Activated T-cell treated with anti-CD3 and anti-CD28 coated beads, Interleukin-2, amount 50 U/mL, for 4 hours (primary cell): Measurements from ENCODE around the gene LIMA1. TPM values are rescaled to one million over a fixed set of nuclear protein-coding genes. Genes with fewer than 3 reads are reported as not detected.
"Not testable (repeated sequence)": the region's sequence is repeated elsewhere in the genome, so short reads cannot be mapped to it uniquely, and the experiment has no call there.

Experiments
- ATAC-seq, 2 donors: fragments of 200-7000 bp; cut with Tn5 transposase; one replicate each; pipeline ENCODE4 v1.10.0; 2021
- DNase-seq: peaks from one replicate; pipeline ENCODE4 v3.0.0-alpha.2; 2020
- H3K27me3 Mint-ChIP-seq: one replicate; pipeline ENCODE4 v1.8.0; 2021; ENCODE audit warnings: low read depth, mixed read lengths
- H3K36me3 Mint-ChIP-seq: one replicate; pipeline ENCODE4 v1.8.0; 2022; ENCODE audit warnings: mixed read lengths; ENCODE audit not compliant: insufficient read depth
- H3K4me1 Mint-ChIP-seq: one replicate; pipeline ENCODE4 v1.8.0; 2021; ENCODE audit warnings: low read depth, mixed read lengths
- H3K4me3 Mint-ChIP-seq: one replicate; pipeline ENCODE4 v1.8.0; 2021; ENCODE audit warnings: mild to moderate bottlenecking, moderate library complexity, mixed read lengths
- H3K9me3 Mint-ChIP-seq: one replicate; pipeline ENCODE4 v1.8.0; 2021; ENCODE audit warnings: mixed read lengths
- total RNA-seq, 3 donors: library from RNA; stranded (reverse); gene quantifications; one replicate each; pipeline ENCODE4 v1.2.1, GENCODE V29; 2021

Gene LIMA1
- total RNA-seq, 3 donors from 2014 or later, result 31.6 to 56.4 (median 48.9) TPM

DNA sequence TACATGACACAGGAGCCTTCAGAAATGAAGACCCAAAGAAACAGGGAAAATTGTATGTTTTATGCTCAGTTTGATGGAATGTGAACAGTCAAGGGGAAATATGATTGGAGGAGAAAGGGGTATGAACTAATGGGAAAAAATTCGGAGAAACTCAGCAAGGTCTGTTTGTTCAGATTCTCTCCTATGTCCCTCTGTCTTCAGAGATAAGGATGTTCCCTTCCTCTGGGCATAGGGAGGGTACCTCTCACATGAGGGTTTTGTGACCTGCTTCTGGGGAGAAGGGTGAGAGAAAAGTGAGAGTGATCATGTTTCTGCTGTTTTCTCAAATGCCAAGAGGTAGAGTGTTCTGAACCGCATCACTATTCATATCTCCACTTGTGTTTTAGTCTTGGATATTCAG lies 26.6 kb upstream of the LIMA1 start:
- Mint-ChIP-seq H3K4me1 (no peaks in the 10 kb centered on the region), H3K9me3 (no peaks in the 10 kb centered on the region), H3K4me3 (no peak overlapping the region), H3K36me3 (no peaks in the 10 kb centered on the region), H3K27me3 (no peaks in the 10 kb centered on the region)
- no peak for DNase-seq
- no peak for ATAC-seq

DNA sequence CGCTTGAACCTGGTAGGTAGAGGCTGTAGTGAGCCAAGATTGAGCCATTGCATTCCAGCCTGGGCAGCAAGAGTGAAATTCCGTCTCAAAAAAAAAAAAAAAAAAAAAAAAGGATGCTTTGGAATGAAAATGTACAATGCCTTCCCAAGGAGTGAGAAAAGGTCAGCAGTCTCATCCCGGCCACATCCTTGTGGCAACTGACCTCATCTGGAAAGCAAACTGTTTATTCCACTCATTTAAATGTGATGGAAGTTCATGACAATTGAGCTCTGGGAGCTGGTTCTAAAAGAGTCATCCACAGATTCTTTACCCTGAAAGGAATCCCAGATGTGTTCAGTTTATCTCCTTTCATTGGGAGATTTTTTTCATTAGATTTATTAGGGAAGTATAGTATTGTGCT lies 19.4 kb upstream of the LIMA1 start:
- Mint-ChIP-seq H3K4me1 (no peaks in the 10 kb centered on the region), H3K36me3 (peaks cover 6% of the 10 kb centered on the region), H3K9me3 (no peaks in the 10 kb centered on the region), H3K27me3 (no peaks in the 10 kb centered on the region), H3K4me3 (no peak overlapping the region)
- ATAC-seq, result no peak
- no peak for DNase-seq

DNA sequence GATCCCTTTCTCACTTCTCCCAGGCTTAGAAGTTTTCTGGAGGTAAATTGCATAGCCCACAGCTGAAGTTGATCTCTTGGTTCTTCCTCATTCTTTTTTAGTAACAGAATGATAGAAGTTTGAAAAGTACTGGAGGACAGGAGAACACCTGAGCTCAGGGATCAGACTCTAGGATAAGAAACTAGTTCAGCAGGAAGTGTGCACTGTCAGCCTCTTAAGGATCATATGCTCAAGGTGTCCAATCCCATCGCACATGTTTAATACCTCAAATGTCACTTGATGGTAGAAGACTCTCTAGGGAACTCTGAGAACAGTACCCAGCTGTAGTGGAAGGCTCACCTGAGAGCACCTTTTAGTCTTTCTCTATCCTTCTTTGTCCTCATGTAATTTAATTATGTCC lies 14.7 kb upstream of the LIMA1 start:
- ATAC-seq, result no peak
- peaks cover 7% of the 10 kb centered on the region for H3K36me3 Mint-ChIP-seq
- no peaks in the 10 kb centered on the region for H3K4me1 Mint-ChIP-seq
- H3K27me3 Mint-ChIP-seq, result no peaks in the 10 kb centered on the region
- no peaks in the 10 kb centered on the region for H3K9me3 Mint-ChIP-seq
- no peak for DNase-seq
- no peak overlapping the region for H3K4me3 Mint-ChIP-seq

DNA sequence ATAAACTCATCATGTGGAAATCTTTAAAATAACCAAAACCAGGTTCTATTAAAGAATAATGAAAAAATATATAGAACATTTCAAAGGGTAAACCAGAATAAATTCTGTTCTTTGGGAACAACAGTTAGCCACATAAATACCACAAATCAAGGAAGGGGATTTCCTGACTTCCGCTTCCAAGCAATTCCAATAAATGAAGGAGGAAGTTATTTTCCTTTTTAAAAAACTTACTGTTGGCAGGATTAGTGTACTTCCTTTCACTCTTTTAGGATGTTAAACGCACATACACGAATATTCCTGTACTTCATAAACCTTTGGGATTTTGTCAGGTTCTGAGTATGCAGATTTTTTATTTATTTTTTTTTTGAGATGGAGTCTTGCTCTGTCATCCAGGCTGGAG lies 13.7 kb upstream of the LIMA1 start:
- no peaks in the 10 kb centered on the region for H3K4me1 Mint-ChIP-seq
- ATAC-seq (no peak), DNase-seq (no peak)
- H3K9me3 Mint-ChIP-seq, result no peaks in the 10 kb centered on the region
- peaks cover 9% of the 10 kb centered on the region for H3K36me3 Mint-ChIP-seq
- no peak overlapping the region for H3K4me3 Mint-ChIP-seq
- H3K27me3 Mint-ChIP-seq, result no peaks in the 10 kb centered on the region

DNA sequence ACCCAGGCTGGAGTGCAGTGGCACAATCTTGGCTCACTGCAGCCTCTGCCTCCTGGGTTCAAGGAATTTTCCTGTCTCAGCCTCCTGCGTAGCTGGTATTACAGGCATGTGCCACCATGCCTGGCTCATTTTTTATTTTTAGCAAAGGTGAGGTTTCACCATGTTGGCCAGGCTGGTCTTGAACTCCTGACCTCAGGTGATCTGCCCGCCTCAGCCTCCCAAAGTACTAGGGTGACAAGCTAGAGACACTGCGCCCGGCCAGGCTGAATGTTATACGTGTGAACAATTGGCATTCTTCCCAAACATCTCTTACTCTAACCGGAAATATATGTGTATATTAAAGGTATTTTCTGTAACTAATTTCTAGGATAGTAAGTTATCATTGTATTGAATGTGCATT lies 13.2 kb upstream of the LIMA1 start:
- ATAC-seq, result no peak
- Mint-ChIP-seq H3K4me1 (no peaks in the 10 kb centered on the region), H3K9me3 (peaks cover 2% of the 10 kb centered on the region), H3K27me3 (no peaks in the 10 kb centered on the region), H3K36me3 (peaks cover 11% of the 10 kb centered on the region), H3K4me3 (no peak overlapping the region)
- DNase-seq, result no peak

DNA sequence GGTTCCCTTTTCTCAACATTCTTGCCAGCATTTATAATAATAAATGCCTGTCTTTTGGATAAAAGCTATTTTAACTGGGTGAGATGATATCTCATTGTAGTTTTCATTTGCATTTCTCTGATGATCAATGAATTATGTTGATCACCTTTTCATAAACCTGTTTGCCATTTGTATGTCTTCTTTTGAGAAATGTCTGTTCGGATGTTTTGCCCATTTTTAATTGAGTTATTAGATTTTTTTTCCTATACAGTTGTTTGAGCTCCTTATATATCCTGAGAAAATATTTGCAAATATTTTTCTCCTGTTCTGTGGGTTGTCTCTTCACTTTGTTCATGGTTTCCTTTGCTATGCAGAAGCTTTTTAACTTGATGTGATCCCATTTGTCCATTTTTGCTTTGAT lies 8.1 kb upstream of the LIMA1 start:
- Mint-ChIP-seq H3K4me1 (no peaks in the 10 kb centered on the region), H3K36me3 (peaks cover 14% of the 10 kb centered on the region), H3K27me3 (no peaks in the 10 kb centered on the region), H3K9me3 (peaks cover 3% of the 10 kb centered on the region), H3K4me3 (no peak overlapping the region)
- ATAC-seq (no peak), DNase-seq (no peak)

DNA sequence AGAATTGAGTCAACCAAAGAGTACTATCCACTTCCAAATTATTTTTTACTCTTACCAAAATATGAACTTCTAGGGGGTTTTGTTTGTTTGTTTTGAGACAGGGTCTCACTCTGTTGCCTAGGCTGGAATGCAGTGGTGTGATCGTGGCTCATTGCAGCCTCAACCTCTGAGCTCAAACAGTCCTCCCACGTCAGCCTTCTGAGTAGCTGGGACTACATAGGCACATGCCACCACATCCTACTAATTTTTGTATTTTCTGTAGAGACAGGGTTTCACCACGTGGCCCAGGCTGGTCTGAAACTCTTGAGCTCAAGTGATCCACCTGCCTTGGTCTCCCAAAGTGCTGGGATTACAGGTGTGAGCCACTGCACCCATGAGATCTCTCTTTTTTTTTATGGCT lies 7.4 kb upstream of the LIMA1 start:
- H3K36me3 Mint-ChIP-seq, result peaks cover 14% of the 10 kb centered on the region
- ATAC-seq, H3K9me3 Mint-ChIP-seq, DNase-seq, H3K4me3 Mint-ChIP-seq, H3K27me3 Mint-ChIP-seq, H3K4me1 Mint-ChIP-seq: not testable (repeated sequence)

DNA sequence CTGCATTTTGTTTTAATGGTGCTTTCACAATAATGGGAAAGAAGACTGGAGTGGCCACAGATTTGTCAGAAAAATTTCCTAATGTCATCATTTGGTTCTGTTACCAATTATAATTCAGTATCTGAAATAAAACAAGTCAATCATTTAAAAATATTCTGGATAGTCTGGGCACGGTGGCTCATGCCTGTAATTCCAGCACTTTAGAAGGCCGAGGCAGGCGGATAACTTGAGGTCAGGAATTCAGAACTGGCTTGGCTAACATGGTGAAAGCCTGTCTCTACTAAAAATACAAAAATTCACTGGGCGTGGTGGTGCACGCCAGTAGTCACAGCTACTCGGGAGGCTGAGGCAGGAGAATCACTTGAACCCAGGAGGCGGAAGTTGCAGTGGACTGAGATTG lies 4.0 kb upstream of the LIMA1 start:
- Mint-ChIP-seq H3K9me3 (peaks cover 3% of the 10 kb centered on the region), H3K4me3 (no peak overlapping the region)

DNA sequence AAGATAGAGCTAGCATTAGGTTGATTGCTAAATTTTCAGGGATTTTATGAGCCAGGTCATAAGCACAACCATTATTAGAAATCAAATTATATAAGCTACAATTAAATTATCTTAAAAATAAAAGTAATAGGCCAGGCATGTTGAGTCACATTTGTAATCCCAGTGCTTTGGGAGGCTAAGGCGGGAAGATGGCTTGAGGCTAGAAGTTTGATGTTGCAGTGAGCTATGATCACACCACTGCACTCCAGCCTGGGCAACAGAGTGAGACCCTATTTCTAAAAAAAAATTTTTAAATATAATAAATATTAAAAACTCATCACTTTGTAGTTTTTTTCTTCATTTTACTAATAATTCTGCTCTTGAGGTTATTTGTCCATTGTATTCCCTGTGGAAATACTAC lies 1.9 kb upstream of the LIMA1 start:
- no peaks in the 10 kb centered on the region for H3K27me3 Mint-ChIP-seq
- H3K4me3 Mint-ChIP-seq, result no peak overlapping the region
- H3K4me1 Mint-ChIP-seq, result peaks cover 24% of the 10 kb centered on the region
- peaks cover 2% of the 10 kb centered on the region for H3K36me3 Mint-ChIP-seq
- ATAC-seq, result no peak
- H3K9me3 Mint-ChIP-seq, result no peaks in the 10 kb centered on the region
- no peak for DNase-seq

More for the DNA sequence above, 4.0 kb upstream of the LIMA1 start:
- Mint-ChIP-seq H3K4me1 (peaks cover 19% of the 10 kb centered on the region), H3K27me3 (no peaks in the 10 kb centered on the region), H3K36me3 (peaks cover 11% of the 10 kb centered on the region)
- no peak for ATAC-seq
- DNase-seq, result no peak

DNA sequence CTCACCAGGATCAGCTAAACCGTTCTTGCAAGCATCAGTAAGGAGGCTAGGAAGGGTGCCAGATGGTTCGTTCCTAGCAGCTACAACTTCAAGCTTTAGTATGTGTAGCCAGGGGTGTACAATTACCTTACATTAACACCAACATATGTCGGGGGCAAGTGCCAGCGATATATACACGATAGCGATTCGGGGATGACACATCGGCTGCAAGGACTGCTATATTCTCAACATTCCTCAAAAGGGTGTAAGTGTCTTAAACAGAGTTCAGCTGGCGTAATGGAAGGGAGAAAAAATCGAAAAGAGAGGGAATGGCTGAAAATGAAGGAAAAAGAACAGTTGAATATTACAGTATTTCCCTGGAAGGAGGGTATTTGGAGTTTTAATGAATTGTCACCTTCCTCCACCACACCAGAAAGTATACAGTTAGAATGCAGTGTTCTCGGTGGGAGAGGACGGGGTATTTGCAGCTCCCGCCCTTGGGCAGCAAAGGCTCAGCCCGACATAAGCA lies 545 bp downstream of the LIMA1 start:
- Mint-ChIP-seq H3K4me1 (peaks cover 24% of the 10 kb centered on the region), H3K9me3 (no peaks in the 10 kb centered on the region), H3K27me3 (no peaks in the 10 kb centered on the region), H3K4me3 (peak overlapping the region; percentile 88), H3K36me3 (no peaks in the 10 kb centered on the region)
- peak; percentile 11 to 12 for ATAC-seq
- DNase-seq, result no peak

DNA sequence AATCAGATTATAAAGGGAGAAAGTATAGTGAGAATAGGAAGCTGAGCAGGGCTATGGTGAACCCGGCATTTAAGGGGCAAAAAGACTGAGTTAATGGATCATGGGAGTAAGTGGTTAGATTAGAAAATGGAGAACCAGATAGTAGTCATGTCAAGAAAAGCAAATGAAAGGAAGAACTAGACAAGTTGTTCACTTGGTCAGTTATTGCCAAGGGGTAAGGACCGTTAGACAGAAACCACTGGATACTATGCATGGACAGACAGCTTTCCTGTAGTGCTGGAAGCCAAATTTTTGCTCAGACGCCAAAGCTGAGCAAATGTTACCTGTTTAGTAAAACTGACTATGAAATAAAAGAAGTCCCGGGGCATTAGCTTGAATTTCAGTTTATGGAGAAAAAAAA lies 3.8 kb downstream of the LIMA1 start:
- H3K36me3 Mint-ChIP-seq, result no peaks in the 10 kb centered on the region
- H3K27me3 Mint-ChIP-seq, result no peaks in the 10 kb centered on the region
- no peak overlapping the region for H3K4me3 Mint-ChIP-seq
- H3K4me1 Mint-ChIP-seq, result peaks cover 22% of the 10 kb centered on the region
- ATAC-seq (no peak), DNase-seq (no peak)
- no peaks in the 10 kb centered on the region for H3K9me3 Mint-ChIP-seq

DNA sequence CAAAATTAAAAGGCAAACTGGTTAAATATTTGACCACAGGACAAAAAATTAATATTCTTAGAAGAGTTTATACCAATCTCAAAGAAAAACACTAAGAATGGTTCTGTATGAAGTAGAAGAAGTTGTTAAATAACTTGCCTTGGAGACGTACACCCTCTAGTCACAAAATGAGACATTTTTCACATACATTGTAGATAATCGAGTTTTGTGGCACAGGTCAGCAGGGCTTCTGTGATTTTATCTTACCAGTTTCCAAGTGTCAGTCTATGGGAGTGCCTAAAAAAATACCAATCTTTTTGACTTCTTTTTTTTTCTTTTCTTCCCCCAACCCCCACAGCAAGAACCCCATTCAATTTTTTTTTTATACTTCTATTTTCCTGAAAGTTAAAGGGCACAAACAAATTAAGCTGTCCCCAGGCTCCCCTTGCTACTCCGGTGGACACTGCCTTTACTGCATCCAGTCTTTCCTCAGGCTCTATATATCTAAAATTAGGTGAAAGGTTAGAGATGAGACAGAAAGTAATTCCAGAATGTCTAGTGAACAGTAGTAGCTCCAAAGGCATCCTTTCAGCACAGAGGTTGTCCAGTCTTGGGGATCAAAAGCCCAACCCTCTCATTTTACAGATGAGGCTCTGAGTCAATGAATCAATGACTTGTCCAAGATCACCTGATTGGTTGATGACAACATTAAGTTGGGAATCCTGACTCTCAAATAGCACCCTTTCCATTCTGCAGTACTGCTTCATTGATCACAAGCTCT lies 6.2 kb downstream of the LIMA1 start:
- H3K36me3 Mint-ChIP-seq, result no peaks in the 10 kb centered on the region
- peaks cover 8% of the 10 kb centered on the region for H3K4me1 Mint-ChIP-seq
- H3K27me3 Mint-ChIP-seq, result no peaks in the 10 kb centered on the region
- H3K9me3 Mint-ChIP-seq, result no peaks in the 10 kb centered on the region
- DNase-seq (no peak), ATAC-seq (no peak)
- H3K4me3 Mint-ChIP-seq, result no peak overlapping the region

DNA sequence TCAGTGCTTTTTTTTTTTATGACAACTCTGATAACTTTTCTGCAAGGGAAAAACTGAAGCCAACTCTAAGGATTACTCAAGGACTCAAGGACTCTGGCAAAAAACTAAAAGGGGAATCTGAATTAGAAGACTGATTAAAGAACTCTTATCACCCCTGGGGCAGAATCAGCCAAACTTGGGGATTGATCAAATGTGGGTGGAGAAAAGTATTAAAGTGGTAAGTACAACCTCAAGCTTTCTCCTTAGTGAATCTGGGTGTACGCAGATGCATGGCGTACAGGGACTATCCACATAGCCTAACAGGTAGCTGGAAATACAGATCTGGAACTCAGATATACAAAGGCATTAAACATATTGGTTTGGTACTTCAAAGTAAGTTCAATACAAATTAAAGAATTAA lies 7.3 kb downstream of the LIMA1 start:
- no peaks in the 10 kb centered on the region for H3K36me3 Mint-ChIP-seq
- DNase-seq (no peak), ATAC-seq (no peak)
- peaks cover 4% of the 10 kb centered on the region for H3K4me1 Mint-ChIP-seq
- H3K4me3 Mint-ChIP-seq, result no peak overlapping the region
- no peaks in the 10 kb centered on the region for H3K27me3 Mint-ChIP-seq
- no peaks in the 10 kb centered on the region for H3K9me3 Mint-ChIP-seq

DNA sequence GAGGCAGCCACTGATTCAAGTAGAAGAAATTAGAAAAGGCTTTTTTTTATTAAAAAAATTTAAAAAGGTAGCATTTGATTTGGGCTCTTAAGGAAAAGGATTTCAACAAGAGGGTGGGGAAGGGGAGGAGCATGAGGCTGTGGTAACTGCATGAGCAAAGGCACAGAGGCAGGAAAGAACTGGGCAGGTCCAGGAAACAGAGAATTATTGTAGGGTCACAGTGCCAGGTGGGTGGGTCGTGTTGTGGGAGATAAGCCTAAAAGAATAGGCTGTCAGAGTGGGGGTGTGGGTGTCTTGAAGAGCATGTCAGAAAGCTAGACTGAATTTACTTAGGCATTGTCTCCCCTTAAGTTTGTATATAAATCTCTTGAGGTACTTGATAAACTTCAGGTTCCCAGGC lies 7.8 kb downstream of the LIMA1 start:
- Mint-ChIP-seq H3K4me1 (peaks cover 4% of the 10 kb centered on the region), H3K4me3 (no peak overlapping the region), H3K27me3 (no peaks in the 10 kb centered on the region), H3K9me3 (no peaks in the 10 kb centered on the region), H3K36me3 (no peaks in the 10 kb centered on the region)
- DNase-seq (no peak), ATAC-seq (no peak)

DNA sequence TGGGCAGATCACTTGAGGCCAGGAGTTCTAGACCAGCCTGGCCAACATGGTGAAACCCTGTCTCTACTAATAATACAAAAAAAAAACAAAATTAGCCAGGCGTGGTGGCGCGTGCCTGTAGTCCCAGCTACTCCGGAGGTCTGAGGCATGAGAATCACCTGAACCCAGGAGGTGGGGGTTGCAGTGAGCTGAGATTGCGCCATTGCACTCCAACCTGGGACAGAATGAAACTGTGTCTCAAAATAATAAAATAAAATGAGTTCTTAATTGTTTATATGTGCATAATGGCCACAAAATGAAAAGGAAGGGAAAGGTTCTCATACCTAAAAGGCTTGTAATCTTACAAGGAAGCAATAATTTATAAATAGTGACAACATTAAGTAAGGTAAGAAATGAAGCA lies 8.2 kb downstream of the LIMA1 start:
- H3K9me3 Mint-ChIP-seq, H3K36me3 Mint-ChIP-seq, H3K27me3 Mint-ChIP-seq, H3K4me1 Mint-ChIP-seq, ATAC-seq, DNase-seq, H3K4me3 Mint-ChIP-seq: not testable (repeated sequence)
